Osteoblast (primary cell): ENCODE results near the gene MT1M. TPM values are rescaled to one million over a fixed set of nuclear protein-coding genes. Genes with fewer than 3 reads are reported as not detected.

Source experiments
- DNase-seq: peaks from one replicate; pipeline ENCODE4 v3.0.0; 2011; ENCODE audit warnings: low spot score, mixed read lengths; ENCODE audit not compliant: insufficient read length; ENCODE audit errors: missing footprints
- H2AFZ ChIP-seq: 2 replicates; pipeline ENCODE4 v1.6.0; 2011; ENCODE audit warnings: mild to moderate bottlenecking, low read length
- H3K27ac ChIP-seq: 2 replicates; pipeline ENCODE4 v1.5.1; 2011; ENCODE audit warnings: mild to moderate bottlenecking, low read depth, low read length, moderate library complexity
- H3K27me3 ChIP-seq: 2 replicates; pipeline ENCODE4 v1.6.0; 2012; ENCODE audit warnings: mild to moderate bottlenecking, control low read depth, inconsistent platforms, low read length, moderate library complexity; ENCODE audit not compliant: insufficient read depth
- H3K36me3 ChIP-seq: 2 replicates; pipeline ENCODE4 v1.5.1; 2011; ENCODE audit warnings: mild to moderate bottlenecking, low read length, control low read depth, moderate library complexity; ENCODE audit not compliant: insufficient read depth
- H3K4me1 ChIP-seq: 2 replicates; pipeline ENCODE4 v1.5.1; 2011; ENCODE audit warnings: mild to moderate bottlenecking, low read length, control low read depth, moderate library complexity; ENCODE audit not compliant: insufficient read depth
- H3K4me2 ChIP-seq: 2 replicates; pipeline ENCODE4 v1.6.0; 2011; ENCODE audit warnings: mild to moderate bottlenecking, low read length; ENCODE audit not compliant: insufficient read depth
- H3K4me3 ChIP-seq: fragments of 200-600 bp; sonication (generic); 3 replicates; pipeline ENCODE4 v1.5.1; 2012; ENCODE audit warnings: mild to moderate bottlenecking, low read length, inconsistent platforms; ENCODE audit not compliant: insufficient read depth
- H3K79me2 ChIP-seq: 2 replicates; pipeline ENCODE4 v1.6.0; 2012; ENCODE audit warnings: mild to moderate bottlenecking, low read length, control low read depth, inconsistent platforms; ENCODE audit not compliant: insufficient read depth
- H3K9me3 ChIP-seq: 2 replicates; pipeline ENCODE4 v1.5.1; 2011; ENCODE audit warnings: low read depth, low read length, control low read depth
- H4K20me1 ChIP-seq: 2 replicates; pipeline ENCODE4 v1.6.0; 2012; ENCODE audit warnings: mild to moderate bottlenecking, low read length, control low read depth; ENCODE audit not compliant: insufficient read depth
- CTCF ChIP-seq: IDR thresholded peaks from 2 replicates; pipeline ENCODE4 v1.5.1; 2011; ENCODE audit warnings: mild to moderate bottlenecking, low read depth, low read length, moderate library complexity; ENCODE audit errors: extremely low read depth
- total RNA-seq: library from RNA; depleted of rRNA; stranded (reverse); fragments of >200 nt; gene quantifications from 2 replicates; pipeline ENCODE4 v1.2.3, GENCODE V29; 2012

MT1M gene
- total RNA-seq, 1 donor, result 8.7 TPM

- H3K79me2 ChIP-seq, result no peaks in the 10 kb centered on the region
- H3K4me2 ChIP-seq, result no peak overlapping the region
- H3K9me3 ChIP-seq, result no peaks in the 10 kb centered on the region
- H3K4me1 ChIP-seq, result peaks cover 12% of the 10 kb centered on the region
- H4K20me1 ChIP-seq, result no peaks in the 10 kb centered on the region
- no peak overlapping the region for H3K4me3 ChIP-seq
- DNase-seq, result no peak
- TF ChIP-seq CTCF, result no peak
- peaks cover 6% of the 10 kb centered on the region for H3K27me3 ChIP-seq
- no peak overlapping the region for H2AFZ ChIP-seq
- no peaks in the 10 kb centered on the region for H3K36me3 ChIP-seq
- H3K27ac ChIP-seq, result no peak overlapping the region
Observed at GRCh38 chr16:56634715-56635440, 2.4 kb downstream of the MT1M start.

GRCh38 chr16:56635441-56635967, 3.0 kb downstream of the MT1M start:
- no peaks in the 10 kb centered on the region for H3K9me3 ChIP-seq
- H4K20me1 ChIP-seq, result no peaks in the 10 kb centered on the region
- H2AFZ ChIP-seq, result no peak overlapping the region
- peaks cover 6% of the 10 kb centered on the region for H3K27me3 ChIP-seq
- H3K4me3 ChIP-seq, result no peak overlapping the region
- H3K27ac ChIP-seq, result no peak overlapping the region
- H3K4me2 ChIP-seq, result no peak overlapping the region
- no peaks in the 10 kb centered on the region for H3K36me3 ChIP-seq
- DNase-seq, result no peak
- H3K4me1 ChIP-seq, result peaks cover 12% of the 10 kb centered on the region
- TF ChIP-seq CTCF, result no peak
- H3K79me2 ChIP-seq, result no peaks in the 10 kb centered on the region

- Histone ChIP-seq H3K27me3 (peaks cover 6% of the 10 kb centered on the region), H3K4me3 (no peak overlapping the region), H3K4me2 (no peak overlapping the region), H4K20me1 (no peaks in the 10 kb centered on the region), H3K9me3 (no peaks in the 10 kb centered on the region), H3K36me3 (no peaks in the 10 kb centered on the region), H3K27ac (no peak overlapping the region), H3K79me2 (no peaks in the 10 kb centered on the region), H3K4me1 (peaks cover 10% of the 10 kb centered on the region), H2AFZ (no peak overlapping the region)
- no peak for TF ChIP-seq CTCF
- peak; percentile 85 for DNase-seq
Observed at GRCh38 chr16:56636616-56637413, 4.4 kb downstream of the MT1M start.
